ENCODE data around the gene SEMA4A.

GRCh38 chr1:156120318-156120717, 33.1 kb upstream of the SEMA4A start:
- no peak for TF ChIP-seq CTCF (conservative IDR thresholded peaks at IDR 0.05; ENCODE audit: low read length)
- no peak for TF ChIP-seq EZH2phosphoT487 (IDR thresholded peaks at IDR 0.05; ENCODE audit: borderline replicate concordance)

Measured in Loucy (cell line).